GM19372 (cell line): ENCODE results near the gene FHIT.
"Not testable (repeated sequence)": the region's sequence is repeated elsewhere in the genome, so short reads cannot be mapped to it uniquely, and the experiment has no call there.

ENCODE experiments used
- ATAC-seq: cut with Tn5 transposase; IDR thresholded peaks from one replicate; pipeline ENCODE4 v1.9.1; 2021; ENCODE audit warnings: mild to moderate bottlenecking, low read depth, moderate library complexity; ENCODE audit not compliant: unreplicated experiment

FHIT gene

DNA sequence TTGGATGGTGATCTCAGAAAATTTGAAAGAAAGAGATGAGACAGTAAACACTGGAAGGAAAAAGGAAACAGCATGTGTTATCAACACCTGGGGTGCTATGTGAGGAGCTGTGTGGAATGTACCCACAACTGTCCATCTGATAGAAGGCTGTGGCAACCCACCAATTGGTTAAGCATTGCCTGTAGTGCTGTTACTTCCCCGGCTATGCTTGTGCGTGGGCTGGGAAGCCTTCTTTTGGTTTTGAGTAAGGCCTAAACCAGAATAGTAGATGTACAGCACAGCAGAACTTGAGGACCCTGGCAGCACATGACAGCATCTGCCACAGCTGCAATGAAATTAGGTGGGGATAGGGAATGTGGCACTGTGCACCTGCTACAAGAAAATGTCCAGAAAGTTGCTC lies 184.5 kb downstream of the FHIT start:
- no peak for ATAC-seq

DNA sequence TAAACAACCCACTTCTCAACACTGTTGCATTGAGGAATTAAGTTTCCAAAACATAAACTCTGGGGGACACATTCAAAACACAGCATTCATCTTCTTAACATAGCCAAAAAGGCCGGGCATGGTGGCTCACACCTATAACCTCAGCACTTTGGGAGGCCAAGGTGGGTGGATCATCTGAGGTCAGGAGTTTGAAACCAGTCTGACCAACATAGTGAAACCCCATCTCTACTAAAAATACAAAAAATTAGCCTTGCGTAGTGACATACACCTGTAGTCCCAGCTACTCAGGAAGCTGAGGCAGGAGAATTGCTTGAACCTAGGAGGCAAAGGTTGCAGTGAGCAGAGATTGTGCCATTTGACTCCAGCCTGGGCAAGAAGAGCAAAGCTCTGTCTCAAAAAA lies 185.0 kb downstream of the FHIT start:
- ATAC-seq, result not testable (repeated sequence)

DNA sequence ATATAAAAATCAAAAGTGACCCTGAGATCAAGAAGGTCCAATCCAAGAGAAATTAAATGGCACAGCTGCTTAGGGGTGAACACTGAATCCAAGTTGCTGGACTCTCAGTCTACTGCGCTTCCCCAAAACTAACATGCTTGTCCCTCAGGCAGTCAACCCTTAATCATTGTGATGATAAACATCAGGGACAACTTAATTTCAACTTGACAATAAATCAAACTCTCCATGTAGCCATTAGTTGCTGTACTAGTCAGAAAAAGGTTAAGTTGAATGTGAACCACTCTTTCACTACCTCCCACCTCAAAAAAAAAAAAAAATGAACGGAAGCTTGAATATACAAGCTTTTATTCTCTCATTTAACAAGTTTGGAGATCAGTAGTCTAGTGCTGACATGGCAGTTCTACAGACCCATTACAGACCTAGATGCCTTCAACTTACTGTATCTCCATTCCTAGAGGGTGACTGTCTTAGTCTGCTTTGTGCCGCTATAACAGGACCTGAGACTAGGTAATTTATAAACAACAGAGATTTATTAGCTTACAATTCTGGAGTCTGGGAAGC lies 185.7 kb downstream of the FHIT start:
- no peak for ATAC-seq

DNA sequence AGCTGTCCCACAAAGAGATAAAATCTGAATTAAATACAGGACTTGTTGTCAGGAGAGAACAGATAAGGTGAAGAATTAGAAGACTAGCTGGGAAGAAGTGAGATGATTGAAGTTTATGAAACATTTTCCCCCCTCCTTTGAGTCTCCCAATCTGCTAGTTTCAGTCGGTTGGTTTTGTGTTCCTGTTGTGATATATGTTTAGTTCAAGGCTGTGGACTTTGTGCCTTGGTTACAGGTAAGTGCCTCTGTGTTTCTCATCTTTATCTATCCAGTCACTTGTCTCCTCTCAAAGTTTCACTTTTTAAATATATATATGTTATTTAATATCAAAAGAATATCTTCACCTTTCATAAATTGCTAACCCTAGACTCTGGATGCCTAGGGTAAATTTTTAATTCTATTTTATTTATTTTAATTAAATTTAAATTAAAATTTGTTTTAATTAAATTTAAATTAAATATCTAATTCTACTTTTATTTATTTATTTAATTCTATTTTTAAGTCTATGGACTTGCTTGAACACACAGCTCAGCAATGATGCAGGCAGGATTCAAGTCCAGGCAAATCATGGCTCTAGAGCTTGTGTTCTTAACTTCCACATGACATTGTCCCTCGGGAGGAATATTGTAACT lies 190.0 kb downstream of the FHIT start:
- no peak for ATAC-seq

DNA sequence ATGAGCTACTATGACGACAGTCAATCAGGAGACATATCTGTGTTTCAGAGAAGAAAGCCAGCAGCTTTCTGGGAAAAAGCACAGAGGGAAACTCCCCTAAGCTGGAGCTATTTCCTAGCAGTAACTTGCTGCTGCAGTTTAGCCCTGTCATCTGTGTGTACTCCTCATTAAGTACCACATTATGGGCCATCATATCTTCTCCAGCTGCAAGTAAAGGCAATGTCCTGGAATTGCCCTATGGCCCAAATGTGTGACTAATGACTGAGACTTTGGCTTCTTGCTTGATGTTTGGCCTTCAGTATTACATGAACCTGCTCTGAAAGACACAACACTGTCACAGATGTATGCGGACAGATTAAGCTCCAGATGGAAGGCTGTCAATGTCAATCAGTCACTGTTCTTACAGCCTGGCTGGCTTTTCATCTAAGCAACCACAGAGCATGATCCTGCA lies 190.8 kb downstream of the FHIT start:
- no peak for ATAC-seq

DNA sequence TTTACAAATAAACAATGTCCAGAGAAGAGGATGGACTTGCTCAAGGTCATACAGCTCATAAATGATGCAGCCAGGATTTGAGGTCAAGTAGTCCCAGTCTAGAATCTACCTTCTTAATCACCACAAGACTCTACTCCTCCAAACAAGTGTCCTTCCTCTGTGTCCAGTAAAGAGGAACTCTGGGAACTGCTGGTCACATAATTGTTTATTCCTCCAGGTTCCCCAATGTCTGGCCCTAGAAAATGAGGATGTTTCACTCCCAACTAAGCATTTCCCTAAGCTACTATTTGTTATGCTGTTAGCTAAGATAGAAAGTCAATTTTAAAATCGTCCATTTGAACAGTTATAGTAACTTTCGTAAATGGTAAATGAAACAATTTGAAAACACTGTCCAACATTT lies 192.4 kb downstream of the FHIT start:
- no peak for ATAC-seq

DNA sequence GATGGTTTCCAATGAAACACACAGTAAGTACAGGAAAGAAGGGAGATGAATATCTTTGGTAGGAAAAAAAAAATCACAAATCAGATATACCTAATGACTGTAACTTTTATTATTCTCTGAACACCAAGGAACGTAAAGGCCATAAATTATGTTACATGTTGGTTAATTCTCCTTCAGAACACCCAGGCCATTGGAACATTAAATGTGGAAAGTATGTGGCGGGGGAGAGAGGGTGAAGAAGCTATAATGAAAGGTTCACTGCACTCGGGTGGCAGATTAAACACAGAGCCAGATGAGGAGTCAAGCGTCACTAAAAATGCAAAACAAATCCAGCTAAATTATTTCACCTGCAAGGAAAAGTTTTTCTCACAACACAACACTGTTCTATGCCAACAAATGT lies 193.8 kb downstream of the FHIT start:
- no peak for ATAC-seq

DNA sequence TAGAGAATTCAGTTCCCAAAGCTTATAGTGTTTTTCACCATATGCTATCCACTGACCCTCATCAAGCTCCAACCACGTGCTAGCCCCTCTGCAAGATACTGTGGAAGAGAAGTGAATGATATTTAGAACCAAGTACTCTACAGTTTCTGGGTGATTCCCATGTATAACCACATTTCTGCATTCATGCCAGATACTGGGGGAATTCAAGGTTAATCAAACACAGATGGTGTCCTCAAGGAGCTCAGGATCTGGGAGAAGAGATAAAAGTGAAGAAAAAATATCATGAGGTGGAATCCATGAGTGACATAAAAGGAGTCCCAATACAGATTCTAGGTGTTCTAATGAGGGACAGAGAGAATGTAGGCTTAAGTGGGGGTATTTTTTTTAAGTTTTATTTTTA lies 195.8 kb downstream of the FHIT start:
- ATAC-seq, result no peak

DNA sequence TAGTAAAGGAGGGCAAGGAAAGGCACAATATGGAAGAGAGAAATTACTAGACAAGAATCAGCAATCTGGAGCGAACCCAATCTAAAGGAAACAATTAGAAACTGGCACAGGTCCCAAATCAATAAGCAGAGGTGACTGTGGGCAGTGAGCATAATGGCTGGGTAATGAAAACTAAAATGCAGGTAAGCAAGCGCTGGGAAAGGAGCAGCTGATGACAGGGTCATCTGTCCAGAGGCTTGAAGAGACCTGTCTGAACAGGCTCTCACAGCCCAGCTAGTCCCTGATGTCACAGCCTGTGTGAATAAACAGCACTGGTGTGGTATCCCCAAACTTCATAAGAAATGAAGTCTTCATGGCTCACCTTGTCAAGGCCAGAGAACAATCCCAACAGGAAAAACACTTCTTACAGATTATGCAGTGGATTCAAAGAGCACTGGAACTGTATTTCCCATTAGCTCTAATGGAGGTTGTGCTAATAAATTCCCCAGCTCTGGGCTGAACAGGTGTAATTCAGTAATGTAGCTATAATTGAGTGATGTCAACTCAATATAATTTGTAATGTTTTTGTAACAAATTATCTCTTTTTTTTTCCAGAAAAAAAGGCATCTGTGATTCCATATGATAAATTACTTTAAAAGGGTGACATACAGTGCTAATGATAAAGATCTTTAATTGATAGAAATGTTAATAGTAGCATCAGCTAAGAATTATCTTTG lies 197.3 kb downstream of the FHIT start:
- ATAC-seq, result no peak

DNA sequence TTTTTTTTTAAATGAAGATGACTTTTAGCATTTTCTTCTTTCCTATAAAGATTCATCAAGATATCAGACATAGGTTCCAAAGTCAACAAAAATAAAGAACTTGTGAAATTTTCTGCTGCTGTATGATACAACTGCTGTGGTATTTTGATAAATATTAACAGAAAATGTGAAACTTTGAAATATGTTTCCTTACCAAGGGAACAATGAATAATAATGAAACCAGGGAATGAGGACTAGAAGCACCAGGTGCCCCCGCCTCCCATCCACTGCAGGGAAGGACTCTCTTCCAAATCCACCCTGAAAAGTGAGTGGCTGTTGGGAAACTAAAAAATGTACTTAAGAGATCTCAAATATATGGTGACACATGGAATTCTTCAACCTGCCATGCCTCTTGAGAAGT lies 198.4 kb downstream of the FHIT start:
- no peak for ATAC-seq

DNA sequence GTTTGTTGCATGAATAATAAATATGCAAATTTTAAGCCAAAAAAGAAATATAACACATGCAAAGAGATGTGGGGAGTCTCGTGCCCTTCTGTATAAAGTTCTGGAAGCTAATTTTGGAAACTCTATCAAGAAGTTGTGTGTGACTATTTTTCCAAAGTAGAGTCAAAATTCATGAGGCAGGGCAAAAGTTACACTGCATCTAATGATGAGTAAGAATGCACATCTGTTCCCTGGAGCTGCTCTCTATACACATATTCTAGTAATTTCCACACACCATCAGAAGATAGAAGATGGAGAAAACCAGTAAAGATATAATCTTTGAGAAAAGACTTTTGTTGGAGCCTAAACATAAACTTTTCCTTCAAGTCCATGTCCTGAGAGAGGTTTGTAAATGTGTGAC lies 199.6 kb downstream of the FHIT start:
- no peak for ATAC-seq

DNA sequence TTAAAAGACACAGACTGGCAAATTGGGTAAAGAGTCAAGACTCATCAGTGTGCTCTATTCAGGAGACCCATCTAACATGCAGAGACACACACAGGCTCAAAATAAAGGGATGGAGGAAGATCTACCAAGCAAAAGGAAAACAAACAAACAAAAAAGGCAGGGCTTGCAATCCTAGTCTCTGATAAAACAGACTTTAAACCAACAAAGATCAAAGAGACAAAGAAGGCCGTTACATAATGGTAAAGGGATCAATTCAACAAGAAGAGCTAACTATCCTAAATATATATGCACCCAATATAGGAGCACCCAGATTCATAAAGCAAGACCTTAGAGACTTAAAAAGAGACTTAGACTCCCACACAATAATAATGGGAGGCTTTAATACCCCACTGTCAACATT lies 206.1 kb downstream of the FHIT start:
- not testable (repeated sequence) for ATAC-seq

DNA sequence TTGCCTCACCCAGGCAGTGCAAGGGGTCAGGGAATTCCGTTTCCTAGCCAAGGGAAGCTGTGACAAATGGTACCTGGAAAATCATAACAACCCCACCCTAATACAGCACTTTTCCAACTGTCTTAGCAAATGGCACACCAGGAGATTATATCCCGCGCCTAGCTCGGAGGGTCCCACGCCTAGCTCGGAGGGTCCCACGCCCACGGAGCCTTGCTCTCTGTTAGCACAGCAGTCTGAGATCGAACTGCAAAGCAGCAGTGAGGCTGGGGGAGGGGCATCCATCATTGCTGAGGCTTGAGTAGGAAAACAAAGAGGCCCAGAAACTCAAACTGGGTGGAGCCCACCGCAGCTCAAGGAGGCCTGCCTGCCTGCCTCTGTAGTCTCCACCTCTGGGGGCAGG lies 208.1 kb downstream of the FHIT start:
- ATAC-seq, result no peak

DNA sequence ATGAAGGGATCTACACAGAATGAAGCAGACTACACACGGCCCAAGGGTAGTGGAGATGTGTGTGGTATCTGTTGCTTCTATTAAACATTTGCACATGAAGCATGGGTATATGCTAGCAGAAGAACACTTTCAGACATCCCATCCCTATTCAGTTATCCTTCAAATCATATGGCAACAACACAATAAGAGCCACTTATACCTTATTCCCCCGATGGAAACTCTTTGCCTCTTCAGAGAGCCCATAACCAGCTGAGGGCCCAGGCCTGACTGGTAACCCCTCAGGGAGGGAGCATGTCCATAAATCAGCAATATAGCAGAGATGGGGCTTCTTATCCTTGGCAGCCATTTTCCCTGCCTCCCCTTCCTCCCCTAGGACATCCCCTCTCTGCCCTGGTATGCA lies 210.6 kb downstream of the FHIT start:
- ATAC-seq, result no peak

DNA sequence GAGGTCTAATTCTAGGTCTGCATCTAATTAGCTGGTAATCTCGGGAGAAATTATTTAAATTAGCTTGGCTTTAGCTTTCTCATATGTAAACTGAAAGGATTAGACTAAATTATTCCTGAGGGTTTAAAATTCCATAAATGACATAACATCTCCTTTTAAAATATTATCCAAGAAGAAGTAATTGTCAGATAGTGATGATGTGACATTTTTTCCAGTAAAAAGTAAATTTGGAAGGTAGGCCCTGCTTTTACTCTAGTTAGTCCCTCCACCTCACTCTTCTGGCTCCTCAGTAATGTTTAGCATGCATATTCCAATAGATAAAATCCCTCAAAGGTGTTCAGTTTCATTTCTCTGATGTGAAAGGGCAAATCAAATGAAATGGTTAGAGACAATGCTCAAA lies 215.7 kb downstream of the FHIT start:
- no peak for ATAC-seq

DNA sequence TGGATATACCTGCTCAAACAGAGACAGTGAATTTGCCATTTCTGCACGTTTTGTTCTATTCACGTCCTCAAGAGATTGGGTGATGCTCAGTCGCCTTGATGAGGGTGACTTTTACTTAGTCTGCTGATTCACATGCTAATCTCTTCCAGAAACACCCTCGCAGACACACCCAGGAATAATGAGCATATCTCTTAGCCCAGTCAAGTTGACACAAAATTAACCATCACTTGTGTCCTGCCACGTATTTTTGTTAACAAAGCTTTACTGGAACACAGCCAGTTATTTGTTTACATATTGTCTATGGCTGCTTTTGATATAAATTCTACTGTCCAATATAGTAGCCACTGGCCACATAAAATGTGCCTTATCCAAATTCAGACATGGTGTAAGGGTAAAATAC lies 218.3 kb downstream of the FHIT start:
- no peak for ATAC-seq

DNA sequence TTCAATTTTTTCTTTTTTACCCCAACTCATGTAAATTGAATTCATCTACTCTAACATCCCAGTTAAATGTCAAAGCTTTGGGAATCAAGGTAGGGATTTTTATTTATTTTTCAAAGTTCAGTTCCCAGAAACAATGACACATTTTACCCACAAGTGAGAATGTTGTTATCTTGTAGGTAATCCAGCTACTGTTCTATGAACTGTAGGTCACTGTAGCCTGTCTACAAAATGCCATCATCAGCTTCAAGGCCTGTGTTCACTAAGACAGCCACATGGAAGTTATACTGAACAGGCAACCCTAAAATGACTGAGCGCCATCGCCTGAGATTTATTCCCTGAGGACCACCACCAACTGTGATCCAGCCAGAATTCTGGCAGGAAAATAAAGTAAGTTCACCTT lies 219.7 kb downstream of the FHIT start:
- no peak for ATAC-seq

DNA sequence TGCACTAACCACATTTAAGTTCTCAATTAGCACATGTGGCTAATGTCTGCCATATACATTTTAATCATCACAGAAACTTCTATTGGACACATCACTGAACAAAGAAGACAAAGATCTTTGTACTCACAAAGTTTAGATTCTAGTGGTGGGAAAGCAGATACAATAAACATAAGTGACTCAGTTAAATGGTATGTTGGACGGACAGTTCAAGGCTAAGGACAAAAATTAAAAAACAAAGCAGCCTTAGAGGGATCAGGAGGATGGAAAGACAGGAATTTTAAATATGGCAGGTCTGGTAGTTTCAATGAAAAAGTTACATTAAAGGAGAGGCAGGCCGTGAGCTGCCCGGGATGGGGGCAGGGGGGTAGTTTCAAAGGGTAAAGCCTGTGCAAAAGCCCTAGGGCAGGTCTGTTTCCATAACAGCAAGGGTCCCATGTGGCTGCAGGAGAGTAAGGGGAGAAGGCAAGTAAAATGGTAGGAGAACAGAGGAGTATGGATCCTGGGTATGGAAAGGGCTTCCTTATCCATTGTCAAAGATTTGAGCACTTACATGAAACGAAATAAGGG lies 220.7 kb downstream of the FHIT start:
- no peak for ATAC-seq

DNA sequence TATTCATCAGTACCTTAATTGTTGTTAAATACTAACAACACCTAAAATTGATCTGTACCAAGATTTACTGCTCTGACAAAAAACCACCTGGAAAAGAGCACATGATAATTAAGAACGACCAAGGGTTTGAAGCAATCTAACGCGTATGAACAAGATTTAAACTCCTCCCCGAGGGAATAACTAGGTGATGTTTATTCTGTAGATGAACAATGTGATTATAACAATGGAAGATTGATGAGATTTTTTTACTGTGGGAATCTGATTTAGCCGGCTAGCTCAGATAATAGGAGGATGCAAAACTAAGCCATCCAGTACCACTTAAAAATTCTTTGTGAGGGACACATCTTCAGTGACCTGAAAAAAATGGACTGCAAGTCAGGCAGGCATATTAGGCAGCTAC lies 222.1 kb downstream of the FHIT start:
- no peak for ATAC-seq

DNA sequence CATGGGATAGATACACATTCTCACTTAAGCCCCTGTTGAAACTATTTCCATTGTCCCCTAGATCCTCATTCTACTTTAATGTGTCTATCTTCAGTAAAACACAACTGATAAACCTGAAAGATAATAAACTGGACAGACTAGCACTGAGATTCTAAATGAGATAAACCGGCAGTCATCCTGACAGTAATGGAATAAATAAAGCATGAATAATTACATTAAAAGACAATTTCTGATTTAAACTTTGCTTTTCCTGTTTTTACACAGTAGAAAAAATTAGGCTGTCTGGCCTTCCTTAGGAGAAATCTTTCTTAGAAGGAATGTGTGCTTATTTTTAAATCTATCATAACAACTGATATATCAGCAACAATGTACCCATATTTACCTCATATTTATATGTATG lies 232.4 kb downstream of the FHIT start:
- ATAC-seq, result no peak

DNA sequence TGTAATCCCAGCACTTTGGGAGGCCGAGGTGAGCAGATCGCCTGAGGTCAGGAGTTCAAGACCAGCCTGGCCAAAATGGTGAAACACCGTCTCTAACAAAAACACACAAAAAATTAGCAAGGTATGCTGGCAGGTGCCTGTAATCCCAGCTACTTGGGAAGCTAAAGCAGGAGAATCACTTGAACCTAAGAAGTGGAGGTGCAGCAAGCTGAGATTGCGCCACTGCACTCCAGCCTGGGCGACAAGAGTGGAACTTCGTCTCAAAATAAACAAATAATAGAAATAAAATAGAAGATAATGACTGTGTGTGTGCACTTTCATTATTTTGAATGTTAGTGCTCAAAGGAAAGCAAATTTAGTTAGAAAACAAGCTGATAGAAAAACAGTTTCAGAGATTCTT lies 234.2 kb downstream of the FHIT start:
- ATAC-seq, result not testable (repeated sequence)

DNA sequence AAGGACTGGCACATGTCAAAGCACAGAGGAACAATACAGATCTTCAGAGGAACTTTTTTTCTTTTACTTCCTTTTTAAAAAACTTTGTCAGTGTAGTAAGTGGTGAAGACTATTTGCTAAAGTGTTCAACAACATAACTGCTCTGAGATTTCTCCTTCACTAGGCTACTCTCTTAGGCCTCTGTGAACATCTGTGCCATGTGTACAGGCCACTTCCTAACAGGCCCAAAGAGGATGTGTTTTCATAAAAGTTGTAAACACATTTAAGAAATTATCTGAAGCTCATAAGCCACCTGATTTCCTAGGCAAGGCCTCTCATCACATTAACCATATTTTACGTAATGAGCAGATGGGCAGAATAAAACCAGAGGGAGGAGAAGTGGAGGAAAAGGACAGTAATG lies 235.4 kb downstream of the FHIT start:
- no peak for ATAC-seq
